Endothelial cell of umbilical vein (primary cell): ENCODE data around the gene CRABP1. TPM values are rescaled to one million over a fixed set of nuclear protein-coding genes. Genes with fewer than 3 reads are reported as not detected.

Experiments used
- BruUV-seq: library from RNA; stranded (reverse); fragments of 400-500 nt; replicated peaks from 2 replicates; lab custom pipeline; 2021; lab: Mats Ljungman, UMichigan
- CTCF ChIA-PET: fragments of 300-600, 350-600 bp; sonication (Branson Sonifier 250); formaldehyde crosslinking; loops from one replicate; lab custom pipeline; 2021; ENCODE audit warnings: antibody characterized with exemption, inconsistent platforms; lab: Charles Lee
- POLR2A ChIA-PET: fragments of 300-600, 350-600 bp; sonication (Branson Sonifier 250); formaldehyde crosslinking; loops from one replicate; lab custom pipeline; 2021; ENCODE audit warnings: antibody characterized with exemption, inconsistent platforms; lab: Charles Lee
- DNase-seq: peaks from one replicate; pipeline ENCODE4 v3.0.0-alpha.2; 2011; ENCODE audit warnings: low read depth, low spot score
- FAIRE-seq: peaks from 2 replicates; lab custom pipeline; 2011; peaks lifted over from hg19 to GRCh38; lab: Jason Lieb, UNC
- H2AFZ ChIP-seq: 2 replicates; pipeline ENCODE4 v1.6.0; 2012; ENCODE audit warnings: low read depth, low read length, control low read depth, inconsistent platforms
- H3K27ac ChIP-seq: 2 replicates; pipeline ENCODE4 v1.5.1; 2011; ENCODE audit warnings: low read depth, mild to moderate bottlenecking, control low read depth, low read length, moderate library complexity; ENCODE audit not compliant: insufficient read depth
- H3K27me3 ChIP-seq, 2 experiments: 2 replicates each; pipeline versions ENCODE4 v1.6.0 to v1.6.1; 2011; ENCODE audit warnings: low read length in 2 of 2, mixed read lengths in 1 of 2; ENCODE audit not compliant: control insufficient read depth in 2 of 2, insufficient read depth in 2 of 2
- H3K36me3 ChIP-seq, 2 experiments: 2 replicates in 1 of 2; 3 replicates in 1 of 2; pipeline ENCODE4 v1.5.1; 2011; ENCODE audit warnings: low read length in 2 of 2, mild to moderate bottlenecking in 1 of 2, moderate library complexity in 1 of 2; ENCODE audit not compliant: control insufficient read depth in 2 of 2, insufficient read depth in 2 of 2; ENCODE audit errors: extremely low read depth in 1 of 2
- H3K4me1 ChIP-seq: 3 replicates; pipeline ENCODE4 v1.5.1; 2011; ENCODE audit warnings: mild to moderate bottlenecking, low read length; ENCODE audit not compliant: control insufficient read depth, insufficient read depth; ENCODE audit errors: extremely low read depth
- H3K4me2 ChIP-seq: 2 replicates; pipeline ENCODE4 v1.6.1; 2011; ENCODE audit warnings: low read length, control low read depth, mixed read lengths; ENCODE audit not compliant: insufficient read depth
- H3K4me3 ChIP-seq, 3 experiments: fragments of 200-600 bp in 1 of 3; sonication (generic), shearing (Covaris generic) in 1 of 3; replicated peaks in 1 of 3; 2 replicates each; pipeline ENCODE4 v1.5.1; 2011 to 2016; ENCODE audit warnings: control low read depth in 3 of 3, low read length in 3 of 3, mild to moderate bottlenecking in 2 of 3, inconsistent platforms in 1 of 3, low read depth in 1 of 3, moderate library complexity in 1 of 3; ENCODE audit not compliant: insufficient read depth in 1 of 3
- H3K79me2 ChIP-seq: 2 replicates; pipeline ENCODE4 v1.6.0; 2012; ENCODE audit warnings: low read length, inconsistent platforms; ENCODE audit not compliant: control insufficient read depth, insufficient read depth
- H3K9ac ChIP-seq: replicated peaks from 2 replicates; pipeline ENCODE3; 2011; ENCODE audit warnings: low read length, control low read depth; ENCODE audit not compliant: insufficient read depth; ENCODE audit errors: extremely low read depth
- H3K9me1 ChIP-seq: replicated peaks from 3 replicates; pipeline ENCODE4 v1.6.0; 2011; ENCODE audit warnings: mild to moderate bottlenecking, low read length; ENCODE audit not compliant: control insufficient read depth, insufficient read depth; ENCODE audit errors: extremely low read depth
- H3K9me3 ChIP-seq: replicated peaks from 2 replicates; pipeline ENCODE4 v1.5.1; 2012; ENCODE audit warnings: low read length, inconsistent platforms; ENCODE audit not compliant: control insufficient read depth, insufficient read depth
- H4K20me1 ChIP-seq: replicated peaks from 2 replicates; pipeline ENCODE3; 2011; ENCODE audit warnings: mild to moderate bottlenecking, low read length; ENCODE audit not compliant: control insufficient read depth, insufficient read depth; ENCODE audit errors: extremely low read depth
- EZH2 ChIP-seq: IDR thresholded peaks from 2 replicates; pipeline ENCODE4 v1.6.1; 2012; ENCODE audit warnings: borderline replicate concordance, low read depth, mild to moderate bottlenecking, moderate library complexity, low read length, inconsistent platforms; ENCODE audit not compliant: severe bottlenecking
- FOS ChIP-seq: IDR thresholded peaks from 2 replicates; pipeline ENCODE4 v1.6.1; 2011; ENCODE audit warnings: mild to moderate bottlenecking, low read length, moderate library complexity, borderline replicate concordance; ENCODE audit not compliant: insufficient read depth
- GATA2 ChIP-seq: IDR thresholded peaks from 2 replicates; pipeline ENCODE4 v1.7.0; 2011; ENCODE audit warnings: low read depth, mild to moderate bottlenecking, moderate library complexity, mixed read lengths, low read length; ENCODE audit not compliant: insufficient read length, insufficient read depth
- JUN ChIP-seq: IDR thresholded peaks from 2 replicates; pipeline ENCODE4 v1.6.1; 2011; ENCODE audit warnings: borderline replicate concordance, low read depth; ENCODE audit not compliant: insufficient read length, insufficient read depth
- MYC ChIP-seq: IDR thresholded peaks from one replicate; pipeline ENCODE4 v1.6.1; 2011; ENCODE audit warnings: mild to moderate bottlenecking, low read depth, low read length
- POLR2A ChIP-seq: IDR thresholded peaks from 2 replicates; pipeline ENCODE4 v1.6.1; 2012; ENCODE audit warnings: low read depth, mild to moderate bottlenecking, control low read depth, low read length
- POLR2AphosphoS5 ChIP-seq: IDR thresholded peaks from 2 replicates; pipeline ENCODE4 v1.6.1; 2012; ENCODE audit warnings: low read depth, mild to moderate bottlenecking, control low read depth, low read length, moderate library complexity; ENCODE audit not compliant: insufficient read depth
- dilution Hi-C: fragments of 300-500 bp; cut with MboI; formaldehyde crosslinking; loops from one replicate; pipeline ENCODE4 v1.15.0; 2019; ENCODE audit warnings: low sequenced_read_pairs; ENCODE audit not compliant: extremely low pct_ligation_motif_present
- intact Hi-C: fragments of 100-400 bp; cut with micrococcal nuclease; formaldehyde crosslinking; loops from one replicate; pipeline ENCODE4 v1.10.0; 2022
- polyA plus RNA-seq, 4 experiments: library from polyadenylated mRNA; depleted of rRNA in 3 of 4; stranded (reverse) in 3 of 4; unstranded in 1 of 4; fragments of >200 nt; gene quantifications; 2 replicates each; pipeline versions ENCODE4 v1.2.1 to v1.2.3, GENCODE V29; 2011 to 2012; ENCODE audit warnings: missing spikeins in 1 of 4
- total RNA-seq: library from RNA; stranded (reverse); gene quantifications from 2 replicates; pipeline ENCODE4 v1.2.3, GENCODE V29; 2021
- TF ChIP-seq, protein P1 (sequence below), 2 donors: IDR thresholded peaks; 1 replicate in 1 of 2; 2 replicates in 1 of 2; pipeline ENCODE4 v1.5.1; 2011; ENCODE audit warnings: low read length in 2 of 2, mild to moderate bottlenecking in 2 of 2, moderate library complexity in 2 of 2, control low read depth in 1 of 2, inconsistent platforms in 1 of 2, low read depth in 1 of 2; ENCODE audit not compliant: insufficient read depth in 1 of 2; ENCODE audit errors: extremely low read depth in 1 of 2
- TF ChIP-seq, protein P2 (sequence below): IDR thresholded peaks from 2 replicates; pipeline ENCODE4 v1.6.1; 2011; ENCODE audit not compliant: insufficient read depth, insufficient read length

Gene CRABP1
- total and polyA plus RNA-seq, 2 donors (not counting 3 experiments of a cell fraction or from before 2014, with no cell fraction given): 0.11 TPM; not detected in 1

DNA sequence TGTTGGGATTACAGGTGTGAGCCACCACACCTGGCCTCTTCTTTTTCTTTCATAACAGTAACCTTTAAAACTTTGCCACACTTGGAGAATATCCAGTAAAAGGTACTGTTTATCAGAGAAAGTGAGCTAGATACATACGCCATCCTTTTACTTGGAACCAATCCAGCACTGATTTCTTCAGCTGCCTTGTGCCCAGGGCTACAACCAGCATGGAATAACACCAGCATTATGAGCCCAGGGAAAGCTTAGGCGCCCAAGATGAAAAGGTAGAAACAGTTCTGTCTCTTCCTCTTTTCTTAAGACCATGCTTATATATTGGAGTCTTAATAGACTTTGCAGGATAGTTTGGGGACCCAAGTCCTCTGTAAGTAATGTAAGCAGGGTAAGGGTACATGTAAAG is 49.1 kb upstream of the CRABP1 start:
- Histone ChIP-seq H3K27me3 (no peaks in the 10 kb centered on the region), H3K9me3 (no peaks in the 10 kb centered on the region), H4K20me1 (no peaks in the 10 kb centered on the region), H3K27ac (no peak overlapping the region), H3K4me3 (no peak overlapping the region), H2AFZ (no peak overlapping the region), H3K9me1 (no peaks in the 10 kb centered on the region), H3K9ac (no peak overlapping the region), H3K79me2 (no peaks in the 10 kb centered on the region), H3K4me2 (no peak overlapping the region), H3K4me1 (no peaks in the 10 kb centered on the region), H3K36me3 (peaks cover 0 to 19% of the 10 kb centered on the region in 2 experiments)
- intact Hi-C loops (no loop called here), dilution Hi-C loops (no loop called here)
- ChIA-PET CTCF (no interaction called here), POLR2A (no interaction called here)
- no peak for FAIRE-seq
- no peak for DNase-seq
- no peak for TF ChIP-seq GATA2
- no peak for TF ChIP-seq POLR2AphosphoS5
- TF ChIP-seq JUN: no peak
- BruUV-seq: no TSS peak

DNA sequence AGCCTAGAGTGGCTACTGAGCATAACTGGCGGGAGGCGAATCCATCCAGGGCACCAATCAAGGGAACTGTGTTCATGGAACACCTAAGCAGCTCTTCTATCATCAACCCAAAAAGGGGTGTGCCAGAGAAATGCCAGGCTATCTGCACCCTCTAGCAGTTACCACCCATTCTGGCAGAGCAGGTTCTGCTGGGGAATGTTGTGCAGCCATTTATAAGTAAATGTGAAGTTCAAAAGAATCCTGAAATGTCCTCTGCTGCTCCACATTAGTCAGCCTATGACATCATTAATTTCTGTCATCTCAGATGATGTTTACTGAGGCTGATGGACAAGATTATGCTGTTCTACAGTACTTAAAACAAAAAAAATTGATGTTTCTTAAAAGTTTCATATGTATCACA is 48.5 kb upstream of the CRABP1 start:
- H4K20me1 ChIP-seq: no peaks in the 10 kb centered on the region
- no peak overlapping the region for H3K4me2 ChIP-seq
- TF ChIP-seq, protein P1, sequence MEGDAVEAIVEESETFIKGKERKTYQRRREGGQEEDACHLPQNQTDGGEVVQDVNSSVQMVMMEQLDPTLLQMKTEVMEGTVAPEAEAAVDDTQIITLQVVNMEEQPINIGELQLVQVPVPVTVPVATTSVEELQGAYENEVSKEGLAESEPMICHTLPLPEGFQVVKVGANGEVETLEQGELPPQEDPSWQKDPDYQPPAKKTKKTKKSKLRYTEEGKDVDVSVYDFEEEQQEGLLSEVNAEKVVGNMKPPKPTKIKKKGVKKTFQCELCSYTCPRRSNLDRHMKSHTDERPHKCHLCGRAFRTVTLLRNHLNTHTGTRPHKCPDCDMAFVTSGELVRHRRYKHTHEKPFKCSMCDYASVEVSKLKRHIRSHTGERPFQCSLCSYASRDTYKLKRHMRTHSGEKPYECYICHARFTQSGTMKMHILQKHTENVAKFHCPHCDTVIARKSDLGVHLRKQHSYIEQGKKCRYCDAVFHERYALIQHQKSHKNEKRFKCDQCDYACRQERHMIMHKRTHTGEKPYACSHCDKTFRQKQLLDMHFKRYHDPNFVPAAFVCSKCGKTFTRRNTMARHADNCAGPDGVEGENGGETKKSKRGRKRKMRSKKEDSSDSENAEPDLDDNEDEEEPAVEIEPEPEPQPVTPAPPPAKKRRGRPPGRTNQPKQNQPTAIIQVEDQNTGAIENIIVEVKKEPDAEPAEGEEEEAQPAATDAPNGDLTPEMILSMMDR (IDR thresholded peaks at IDR 0.05; ENCODE audit: extremely low read depth in 1 of 2, insufficient read depth in 1 of 2, low read depth in 1 of 2, low read length in 2 of 2): no peak
- TF ChIP-seq FOS (no peak), JUN (no peak), POLR2AphosphoS5 (no peak), EZH2 (no peak), POLR2A (no peak), MYC (no peak), GATA2 (no peak)
- TF ChIP-seq, protein P2, sequence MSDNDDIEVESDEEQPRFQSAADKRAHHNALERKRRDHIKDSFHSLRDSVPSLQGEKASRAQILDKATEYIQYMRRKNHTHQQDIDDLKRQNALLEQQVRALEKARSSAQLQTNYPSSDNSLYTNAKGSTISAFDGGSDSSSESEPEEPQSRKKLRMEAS: no peak
- H3K27ac ChIP-seq: no peak overlapping the region
- H3K4me3 ChIP-seq: no peak overlapping the region
- DNase-seq: no peak
- POLR2A ChIA-PET: no interaction called here
- H3K9me3 ChIP-seq: no peaks in the 10 kb centered on the region
- intact Hi-C loops: no loop called here
- FAIRE-seq: peak; percentile 37
- no peaks in the 10 kb centered on the region for H3K79me2 ChIP-seq
- peaks cover 0 to 16% of the 10 kb centered on the region in 2 experiments for H3K36me3 ChIP-seq
- CTCF ChIA-PET: no interaction called here
- H3K9ac ChIP-seq: no peak overlapping the region
- no peaks in the 10 kb centered on the region for H3K4me1 ChIP-seq
- no TSS peak for BruUV-seq
- no peak overlapping the region for H2AFZ ChIP-seq
- no peaks in the 10 kb centered on the region for H3K27me3 ChIP-seq
- no peaks in the 10 kb centered on the region for H3K9me1 ChIP-seq
- dilution Hi-C loops: no loop called here
